PC-3 (cell line): ENCODE measurements around the gene NELFB.

ENCODE experiments used
- EZH2phosphoT487 ChIP-seq: fragments of 300-600 bp; sonication (generic); IDR thresholded peaks from 2 replicates; pipeline ENCODE4 v1.6.1; 2018; ENCODE audit warnings: mild to moderate bottlenecking, antibody characterized with exemption, low read length, borderline replicate concordance
- TF ChIP-seq, protein P1 (sequence below): fragments of 300-600 bp; sonication (generic); conservative IDR thresholded peaks from 2 replicates; pipeline ENCODE4 v1.5.1; 2017; ENCODE audit warnings: antibody characterized with exemption, low read depth, mild to moderate bottlenecking, low read length

DNA sequence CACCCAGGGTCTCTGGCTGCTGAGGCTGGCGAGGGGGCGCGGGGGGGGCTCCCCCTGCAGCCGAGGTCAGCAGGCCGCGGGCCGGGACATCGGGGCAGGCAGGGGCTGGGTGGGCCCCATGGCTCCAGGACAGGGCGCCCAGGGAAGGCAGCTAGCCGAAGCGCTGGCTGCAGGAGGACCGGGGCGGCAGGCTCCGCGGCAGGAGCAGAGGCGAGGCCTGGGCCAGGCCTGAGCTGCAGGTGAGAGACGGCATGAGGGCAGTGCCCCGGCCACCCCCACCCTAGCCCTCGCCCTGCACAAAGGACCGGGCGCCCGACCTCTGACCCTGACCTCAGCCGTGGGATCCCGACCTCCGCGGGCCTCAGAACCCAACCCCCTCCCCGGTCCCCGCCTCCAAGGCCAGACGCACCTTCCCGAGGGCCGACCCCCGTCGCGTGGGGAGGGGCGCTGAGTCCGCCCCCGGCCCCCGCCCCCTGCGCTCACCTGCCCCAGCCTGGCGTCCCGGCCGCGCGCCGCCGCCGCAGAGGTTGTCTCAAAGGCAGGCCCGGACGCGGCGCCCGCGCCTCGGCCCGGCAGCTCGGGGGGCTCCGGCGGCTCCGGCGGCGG is 33.5 kb upstream of the NELFB start:
- no peak for TF ChIP-seq EZH2phosphoT487
- TF ChIP-seq, protein P1, sequence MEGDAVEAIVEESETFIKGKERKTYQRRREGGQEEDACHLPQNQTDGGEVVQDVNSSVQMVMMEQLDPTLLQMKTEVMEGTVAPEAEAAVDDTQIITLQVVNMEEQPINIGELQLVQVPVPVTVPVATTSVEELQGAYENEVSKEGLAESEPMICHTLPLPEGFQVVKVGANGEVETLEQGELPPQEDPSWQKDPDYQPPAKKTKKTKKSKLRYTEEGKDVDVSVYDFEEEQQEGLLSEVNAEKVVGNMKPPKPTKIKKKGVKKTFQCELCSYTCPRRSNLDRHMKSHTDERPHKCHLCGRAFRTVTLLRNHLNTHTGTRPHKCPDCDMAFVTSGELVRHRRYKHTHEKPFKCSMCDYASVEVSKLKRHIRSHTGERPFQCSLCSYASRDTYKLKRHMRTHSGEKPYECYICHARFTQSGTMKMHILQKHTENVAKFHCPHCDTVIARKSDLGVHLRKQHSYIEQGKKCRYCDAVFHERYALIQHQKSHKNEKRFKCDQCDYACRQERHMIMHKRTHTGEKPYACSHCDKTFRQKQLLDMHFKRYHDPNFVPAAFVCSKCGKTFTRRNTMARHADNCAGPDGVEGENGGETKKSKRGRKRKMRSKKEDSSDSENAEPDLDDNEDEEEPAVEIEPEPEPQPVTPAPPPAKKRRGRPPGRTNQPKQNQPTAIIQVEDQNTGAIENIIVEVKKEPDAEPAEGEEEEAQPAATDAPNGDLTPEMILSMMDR, result no peak
